GM18519 (cell line): ENCODE data around the gene COL10A1.

Experiments used
- ATAC-seq: cut with Tn5 transposase; IDR thresholded peaks from one replicate; pipeline ENCODE4 v1.9.1; 2021; ENCODE audit warnings: mild to moderate bottlenecking, moderate library complexity; ENCODE audit not compliant: unreplicated experiment, low FRiP score

The COL10A1 gene

DNA sequence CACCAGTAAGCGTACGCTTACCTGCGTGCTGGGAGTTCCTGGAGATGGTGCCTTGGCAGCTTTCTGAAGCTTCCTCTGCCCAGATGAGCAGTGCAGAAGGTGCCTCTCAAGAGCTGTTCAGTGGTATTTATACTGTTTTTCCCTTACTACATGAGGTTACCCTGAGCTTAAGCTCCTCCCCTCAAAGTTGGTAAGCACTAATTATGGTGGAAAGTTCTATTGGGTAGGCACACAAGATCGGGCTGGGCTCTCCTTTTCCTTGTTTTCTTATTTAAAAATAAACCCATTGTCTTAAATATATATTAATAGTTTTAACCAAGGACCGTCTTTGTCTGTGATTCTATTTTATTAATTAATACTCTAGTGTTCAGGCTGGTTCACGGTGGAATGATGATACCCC lies at the start of gene COL10A1:
COL10A1 (minus strand) TSS at position 101 of the 400 bp plus-strand sequence. CDS start 640 bp downstream, outside the sequence.
- no peak for ATAC-seq

DNA sequence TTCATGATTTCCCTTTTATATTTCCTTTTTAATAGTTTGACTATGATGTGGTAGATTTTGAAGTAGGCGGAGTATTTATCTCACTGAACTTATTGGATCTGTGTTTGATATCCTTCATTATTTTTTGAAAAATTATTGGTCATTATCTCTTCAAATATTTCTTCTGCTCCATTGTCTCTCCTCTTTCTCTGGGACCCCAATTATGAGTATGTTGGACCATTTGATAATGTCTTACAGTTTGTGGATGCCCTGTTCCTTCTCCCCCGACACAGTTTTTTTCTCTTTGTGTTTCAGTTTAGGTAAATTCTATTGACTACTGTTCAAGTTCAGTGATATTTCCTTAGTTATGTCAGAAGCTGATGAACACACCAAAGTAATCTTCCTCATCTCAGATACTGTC lies 49.4 kb upstream of the COL10A1 start:
- ATAC-seq, result no peak

- ATAC-seq, result no peak
These were observed 48.0 kb upstream of the COL10A1 start for GRCh38 chr6:116173928-116174327.

DNA sequence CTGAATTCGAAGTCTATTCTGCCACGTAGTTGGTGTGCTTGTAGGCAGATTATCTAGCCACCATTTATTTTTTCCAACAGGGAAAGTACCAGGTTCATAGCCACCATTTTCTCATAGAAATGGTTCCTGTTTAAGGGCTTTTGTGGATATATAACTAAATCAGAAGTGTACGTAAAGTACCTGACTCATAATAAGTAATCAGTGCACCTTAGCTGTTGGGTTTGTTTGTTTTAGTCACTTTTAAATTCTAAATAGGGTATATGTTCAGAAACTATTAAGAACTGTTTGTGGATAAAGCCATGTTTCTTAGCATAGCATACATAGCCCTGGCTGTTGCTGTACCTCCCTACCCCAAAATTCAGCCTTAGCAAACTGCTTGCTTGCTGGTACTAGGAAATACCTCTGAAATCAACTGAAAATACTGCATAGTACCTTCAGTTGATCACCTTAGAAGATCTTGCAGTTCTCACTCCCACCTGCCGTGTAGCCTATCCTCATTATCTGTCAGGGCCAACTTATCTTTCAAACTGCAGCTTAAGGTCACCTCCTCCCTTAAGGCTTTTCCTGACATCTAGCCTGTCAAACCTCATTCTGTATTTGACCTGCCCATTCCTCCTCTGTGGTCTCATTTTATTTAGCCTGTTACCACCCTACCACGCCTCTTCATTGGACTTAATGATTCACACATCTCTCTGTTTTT lies 44.6 kb upstream of the COL10A1 start:
- no peak for ATAC-seq

- no peak for ATAC-seq
These were observed 43.9 kb upstream of the COL10A1 start for GRCh38 chr6:116169880-116170279.

- ATAC-seq, result no peak
These were observed 42.2 kb upstream of the COL10A1 start for GRCh38 chr6:116168148-116168547.

DNA sequence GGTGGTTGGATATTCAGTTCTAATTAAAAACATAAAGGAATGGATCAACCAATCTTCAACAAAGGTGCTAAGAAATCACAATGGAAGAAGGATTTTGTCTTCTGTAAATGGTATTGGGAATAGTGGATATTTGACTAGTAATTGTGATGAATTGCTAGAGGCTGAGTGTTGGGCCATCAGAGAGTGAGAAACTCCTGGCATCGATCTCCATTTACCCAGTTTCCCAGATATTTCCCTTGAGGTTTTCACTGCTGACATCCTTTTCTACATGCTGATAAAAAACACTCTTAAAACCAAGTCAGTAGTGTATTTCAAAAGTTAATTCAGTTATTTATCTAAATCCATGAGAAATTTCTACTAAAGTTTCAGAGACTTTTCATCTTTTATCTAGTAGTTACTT lies 40.4 kb upstream of the COL10A1 start:
- no peak for ATAC-seq

DNA sequence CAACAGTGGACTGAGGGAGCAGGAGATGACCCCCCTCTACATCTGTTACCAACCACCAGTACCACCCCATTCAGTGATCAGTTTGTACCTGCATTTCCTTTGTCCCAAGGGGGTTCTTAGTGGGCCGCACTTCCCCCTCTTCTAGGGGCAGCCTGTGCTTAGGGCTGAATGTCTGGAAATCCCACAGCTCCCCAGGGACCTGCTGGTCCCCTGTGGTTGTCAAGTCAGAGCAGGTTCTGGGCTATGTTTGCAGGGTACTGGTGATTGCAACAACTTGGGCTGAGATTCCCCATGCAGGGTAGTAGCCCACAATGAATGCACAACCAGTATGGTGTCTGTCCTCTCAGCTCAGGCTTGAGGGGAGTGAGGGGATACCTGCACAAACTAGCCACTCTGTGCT lies 39.7 kb upstream of the COL10A1 start:
- no peak for ATAC-seq

- ATAC-seq, result no peak
These were observed 34.0 kb upstream of the COL10A1 start for GRCh38 chr6:116159782-116160524.

GRCh38 chr6:116158641-116159040 lies 32.7 kb upstream of the COL10A1 start:
- ATAC-seq, result no peak

DNA sequence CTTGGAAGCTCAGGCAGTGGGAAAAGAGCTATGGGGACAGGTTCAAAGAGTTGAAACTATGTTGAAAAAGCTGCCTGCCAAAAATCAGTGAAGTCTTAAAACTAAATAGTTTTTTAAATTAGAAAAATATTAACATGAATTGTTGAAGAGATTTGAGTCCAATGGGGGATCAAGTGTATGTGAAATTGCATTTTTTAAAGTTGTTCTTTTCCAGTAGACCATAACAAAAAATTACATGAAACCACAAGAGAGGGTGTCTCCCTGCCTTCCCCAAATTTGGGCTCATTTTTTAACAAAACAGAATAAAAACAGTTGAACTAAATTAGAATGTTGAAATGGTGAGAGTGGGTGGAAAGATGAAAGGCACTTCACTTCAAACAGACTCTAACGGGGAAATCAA lies 31.5 kb upstream of the COL10A1 start:
- ATAC-seq, result no peak

- ATAC-seq, result no peak
These were observed 30.7 kb upstream of the COL10A1 start for GRCh38 chr6:116156405-116157326.

GRCh38 chr6:116154887-116155286 lies 29.0 kb upstream of the COL10A1 start:
- no peak for ATAC-seq

DNA sequence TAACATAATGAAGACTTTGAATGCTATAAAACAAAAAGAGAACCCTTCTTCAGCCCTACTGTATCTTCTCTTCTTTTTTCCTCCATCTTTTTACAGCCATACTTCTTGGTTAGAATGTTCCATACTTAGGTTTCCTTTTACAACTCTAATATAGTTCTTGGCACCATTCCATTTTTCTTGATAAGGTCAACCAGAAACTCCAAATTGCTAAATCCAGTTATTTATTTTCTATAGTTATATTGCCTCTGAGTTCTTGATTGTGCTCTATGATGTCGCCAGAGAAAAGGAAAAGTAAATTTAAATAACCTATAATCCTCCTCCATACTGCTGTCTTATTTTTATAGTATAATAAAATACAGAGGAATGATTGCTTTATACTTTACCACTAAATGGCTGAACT lies 26.7 kb upstream of the COL10A1 start:
- no peak for ATAC-seq

DNA sequence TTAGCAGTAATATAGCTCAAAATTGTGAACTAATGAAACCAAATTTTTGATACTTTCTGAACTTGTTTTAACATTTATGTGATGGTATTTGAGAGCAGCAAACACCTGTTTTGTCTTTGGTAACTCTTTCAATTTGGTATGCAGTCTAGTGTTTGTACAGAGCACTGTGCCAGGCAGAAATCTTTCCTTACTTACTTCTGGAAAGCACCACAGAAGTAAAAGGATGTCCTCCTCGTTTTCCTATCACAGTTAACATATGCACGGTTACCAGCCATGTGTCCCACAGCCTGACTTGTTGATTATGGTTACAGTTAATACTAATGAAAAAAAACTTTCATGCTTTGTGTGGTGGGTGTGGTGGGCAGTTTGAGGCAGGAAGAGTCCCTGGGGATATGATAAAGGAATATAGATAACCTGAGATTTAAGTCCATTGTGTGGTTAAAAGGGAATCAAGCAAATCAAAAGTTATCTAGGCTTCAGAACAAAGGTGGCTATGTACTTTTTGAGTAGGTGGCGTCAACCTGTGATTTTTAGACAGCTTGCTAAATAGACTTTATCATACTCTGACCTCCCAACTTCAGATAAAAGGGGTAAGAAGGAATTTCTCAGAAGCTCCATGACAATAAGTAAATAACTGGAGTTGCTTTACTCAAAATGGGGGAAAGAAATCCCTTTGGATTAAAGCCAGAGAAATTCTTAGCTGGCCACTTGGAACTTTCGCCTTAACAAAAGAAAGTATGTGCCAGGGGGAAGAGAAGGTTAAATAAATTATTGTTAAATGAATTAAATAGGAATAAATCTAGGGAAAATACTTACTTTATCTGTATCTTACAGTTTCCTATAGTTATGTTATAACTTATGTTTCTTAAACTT lies 20.1 kb upstream of the COL10A1 start:
- no peak for ATAC-seq

DNA sequence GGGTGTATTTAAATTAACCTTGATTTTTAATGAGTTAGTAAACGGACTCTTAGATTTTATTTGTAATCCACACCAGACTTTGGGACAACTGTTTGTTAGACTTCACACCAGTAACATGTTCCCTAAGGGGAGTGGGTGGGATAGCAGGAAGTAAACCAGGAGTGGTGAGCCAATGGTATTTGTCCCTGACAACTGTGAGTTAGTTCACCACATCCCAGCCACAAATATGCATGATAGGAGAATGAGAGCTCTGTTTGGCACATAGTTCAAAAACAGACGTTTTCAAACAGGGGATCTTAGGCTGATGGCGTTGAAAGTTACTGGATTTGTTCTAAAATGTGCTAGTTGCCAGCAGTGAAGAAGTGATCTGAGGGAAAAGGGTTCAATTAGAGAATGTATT lies 18.7 kb upstream of the COL10A1 start:
- ATAC-seq, result no peak

DNA sequence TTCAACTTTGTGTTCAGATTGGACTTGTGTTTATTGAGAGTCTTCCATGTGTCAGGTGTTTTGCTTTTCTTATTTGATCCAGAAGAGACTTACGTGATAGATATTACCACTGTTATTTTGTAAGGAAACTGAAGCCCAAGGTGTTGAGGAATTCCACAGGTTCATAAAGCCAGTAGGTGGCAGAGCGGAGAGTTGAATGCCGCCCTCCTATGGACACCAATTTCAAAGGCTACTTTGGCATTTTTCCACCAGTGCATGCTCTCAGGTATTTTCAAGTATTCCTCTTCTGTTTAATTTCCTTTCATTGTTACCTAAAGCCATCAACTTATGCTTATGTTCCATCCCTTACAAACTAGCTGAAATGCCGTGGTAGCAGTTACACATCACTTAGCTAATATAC lies 14.0 kb upstream of the COL10A1 start:
- ATAC-seq, result no peak

GRCh38 chr6:116136933-116137340 lies 11.0 kb upstream of the COL10A1 start:
- ATAC-seq, result no peak

DNA sequence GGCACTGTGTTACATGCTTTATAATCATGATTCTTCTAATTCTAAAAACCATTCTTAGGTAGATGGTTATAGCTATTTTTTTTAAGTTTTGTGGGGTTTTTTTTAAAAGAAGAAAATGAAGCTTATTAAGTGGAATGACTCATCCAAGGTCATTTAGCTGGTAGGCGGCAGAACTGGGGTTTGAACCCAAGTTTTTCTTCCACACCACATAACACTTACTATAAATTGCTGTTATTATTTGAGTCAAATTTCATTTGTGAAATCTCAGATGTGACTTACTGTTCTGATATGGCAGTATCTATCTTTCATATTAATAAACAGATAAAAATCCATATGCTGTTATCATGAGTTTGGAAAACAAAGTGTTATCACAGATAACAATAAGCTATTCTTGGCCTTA lies 10.4 kb upstream of the COL10A1 start:
- no peak for ATAC-seq

DNA sequence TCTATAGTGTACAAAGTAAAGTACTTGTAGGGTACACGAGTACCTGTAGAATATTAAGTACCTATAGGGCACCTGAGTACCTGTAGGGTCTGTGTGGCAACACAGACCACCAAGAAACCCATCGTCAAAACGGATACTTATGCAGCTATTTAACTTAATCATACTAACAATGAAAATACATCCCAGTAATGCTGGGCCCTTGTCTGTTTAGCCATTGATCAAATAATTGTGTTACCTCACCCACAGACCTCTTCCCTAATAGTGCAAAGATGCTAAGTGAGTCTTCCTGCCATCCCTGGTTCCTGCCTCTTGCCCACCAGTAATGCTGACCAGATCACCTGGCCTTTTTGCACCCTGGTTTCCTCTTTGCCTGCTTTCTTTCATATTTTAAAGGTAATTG lies 7.5 kb upstream of the COL10A1 start:
- ATAC-seq, result no peak
